ENCODE measurements around the gene FCMR.
"Not testable (repeated sequence)": the region's sequence is repeated elsewhere in the genome, so short reads cannot be mapped to it uniquely, and the experiment has no call there.

FCMR gene

GRCh38 chr1:206949208-206949607 is 27.5 kb upstream of the FCMR start:
- no peak for DNase-seq

- no peak for DNase-seq
Observed at GRCh38 chr1:206947255-206947654, 25.5 kb upstream of the FCMR start.

GRCh38 chr1:206946261-206946660 is 24.5 kb upstream of the FCMR start, which contains the start of gene PIGR:
Gene PIGR (minus strand): TSS chr1:206946466. CDS start chr1:206940531, 5,935 bp downstream.
- DNase-seq: no peak

- DNase-seq: no peak
Observed at GRCh38 chr1:206945779-206946178, 24.0 kb upstream of the FCMR start.

DNA sequence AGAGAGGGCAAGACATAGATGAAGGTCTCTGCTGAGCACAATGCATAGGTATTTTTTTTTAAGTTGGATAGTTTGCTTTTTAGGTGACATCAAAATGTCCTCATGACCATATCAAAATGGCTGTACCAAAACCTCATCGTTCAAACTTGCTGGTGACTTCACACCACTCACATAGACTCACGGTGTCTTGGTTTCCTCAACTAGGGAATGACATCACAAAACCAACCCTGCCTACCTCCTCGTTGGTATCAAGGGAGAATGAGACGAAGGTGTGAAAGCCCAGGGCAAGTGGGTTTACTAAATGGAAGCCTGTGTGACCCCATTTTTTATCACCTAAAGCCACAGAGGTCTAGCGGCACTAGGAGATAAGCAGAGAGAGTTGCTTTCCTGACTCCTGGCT is 23.0 kb upstream of the FCMR start:
- no peak for DNase-seq

GRCh38 chr1:206941766-206942418 is 20.2 kb upstream of the FCMR start:
- DNase-seq: no peak

DNA sequence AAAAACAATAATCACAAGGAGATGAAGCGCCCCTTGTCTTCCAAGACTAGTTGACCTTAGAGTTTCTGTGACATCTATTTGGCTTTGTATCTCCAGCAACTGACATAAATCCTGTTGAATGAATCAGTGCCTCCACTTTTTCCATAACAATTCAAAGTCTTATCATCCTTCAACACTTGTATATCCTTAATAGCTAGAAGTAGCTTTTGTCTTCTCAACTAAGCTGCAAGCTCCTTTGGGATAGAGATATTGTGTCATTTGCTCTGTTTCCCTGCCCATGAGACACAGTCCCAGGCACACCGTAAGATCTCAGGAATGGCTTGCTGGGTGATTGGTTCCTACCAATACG is 18.8 kb upstream of the FCMR start:
- no peak for DNase-seq

DNA sequence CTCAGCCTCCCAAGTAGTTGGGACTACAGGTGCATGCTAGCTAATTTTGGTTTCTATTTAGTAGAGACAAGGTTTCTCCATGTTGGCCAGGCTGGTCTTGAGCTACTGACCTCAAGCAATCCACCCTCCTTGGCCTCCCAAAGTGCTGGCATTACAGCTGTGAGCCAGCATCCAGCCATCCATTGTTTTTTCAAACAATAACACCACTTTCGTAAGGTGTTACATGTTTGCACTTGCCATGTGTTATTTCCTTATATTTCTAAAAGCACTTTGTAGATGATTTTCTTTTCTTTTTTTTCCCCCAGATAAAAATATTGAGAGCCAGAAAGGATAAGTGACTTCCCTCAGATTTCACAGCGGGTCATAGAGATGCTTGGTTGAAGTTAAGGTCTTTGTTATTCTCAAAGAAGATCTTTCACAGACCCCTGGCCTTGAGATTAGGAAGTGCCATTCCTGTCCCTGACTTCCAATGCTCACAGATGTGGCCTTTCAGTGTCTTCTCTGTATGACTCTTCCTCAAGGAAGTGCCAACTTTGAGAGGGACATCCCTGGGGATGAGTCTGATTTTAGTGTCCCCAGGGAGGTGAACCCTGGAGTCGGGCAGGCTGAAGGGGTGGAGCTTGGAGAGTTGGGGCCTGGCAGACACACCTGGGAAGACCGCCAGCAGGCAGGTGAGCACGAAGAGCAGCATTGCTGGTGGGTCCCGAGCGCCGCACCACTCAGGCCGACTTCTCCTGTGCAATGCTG is 18.3 kb upstream of the FCMR start:
- DNase-seq: no peak

DNA sequence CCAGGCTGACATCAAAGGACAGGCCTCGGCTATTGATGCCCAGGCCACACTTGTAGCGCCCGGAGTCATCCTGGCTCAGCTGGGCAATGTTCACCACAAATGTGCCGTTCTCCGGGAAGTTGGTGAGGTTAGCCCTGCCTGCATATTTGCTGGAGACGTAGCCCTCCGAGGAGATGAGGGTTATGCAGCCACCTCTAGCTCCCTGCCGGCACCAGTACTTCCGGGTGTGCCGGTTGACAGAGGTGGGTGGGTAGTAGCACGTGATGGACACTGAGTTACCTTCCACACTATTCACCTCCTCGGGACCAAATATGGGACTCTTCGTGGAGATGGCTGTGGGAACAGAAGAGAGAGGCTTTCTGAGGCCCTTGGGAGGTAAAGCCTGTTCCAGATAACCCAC is 17.4 kb upstream of the FCMR start:
- DNase-seq: no peak

DNA sequence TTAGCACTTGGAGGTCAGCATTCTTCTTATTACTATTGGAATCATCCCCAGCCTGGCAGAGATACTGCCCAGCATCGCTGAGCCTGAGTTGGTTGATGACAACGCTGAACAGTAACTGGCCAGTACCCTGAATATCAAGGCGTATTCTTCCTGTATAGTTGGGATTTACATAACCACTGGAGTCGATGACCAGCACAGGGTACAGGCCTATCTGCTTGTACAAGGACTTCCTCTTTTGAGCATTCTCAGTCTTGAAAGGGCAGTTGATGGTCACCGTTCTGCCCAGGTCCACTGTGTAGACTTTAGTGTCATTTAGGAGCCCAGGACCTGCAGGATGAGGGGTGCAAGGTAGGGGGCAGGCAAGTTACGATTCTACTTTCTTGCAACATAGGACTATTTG is 15.7 kb upstream of the FCMR start:
- DNase-seq: no peak

DNA sequence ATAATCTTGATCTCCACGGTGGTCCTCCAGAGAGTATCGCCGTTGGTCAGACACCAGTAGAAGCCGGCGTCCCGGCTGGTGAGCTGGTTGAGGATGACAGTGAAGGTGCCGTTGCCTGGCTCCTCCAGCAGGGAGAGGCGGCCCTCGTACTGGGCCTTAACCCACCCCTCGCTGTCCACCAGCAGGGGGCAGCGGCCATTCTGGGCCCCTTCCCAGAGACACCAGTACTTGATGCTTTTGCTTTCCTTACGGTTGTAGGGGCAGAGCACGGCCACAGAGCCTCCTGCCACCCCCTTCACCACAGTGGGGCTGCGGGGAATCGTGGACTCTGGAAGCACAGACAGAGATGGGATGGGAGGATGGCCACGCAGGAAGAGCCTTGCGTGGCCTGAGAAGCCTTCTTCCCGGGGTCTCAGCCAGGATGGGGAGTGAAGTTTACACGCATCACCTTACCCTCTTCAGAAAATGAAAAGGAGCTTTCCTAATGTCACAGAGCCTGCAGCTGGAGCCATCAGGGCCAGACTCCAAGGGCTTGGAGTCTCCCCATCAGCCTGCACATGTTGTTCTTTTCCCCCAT is 13.8 kb upstream of the FCMR start:
- DNase-seq: peak; percentile 58

- DNase-seq: peak; percentile 90
Observed at GRCh38 chr1:206933333-206933945, 11.7 kb upstream of the FCMR start.

GRCh38 chr1:206932177-206932576 is 10.4 kb upstream of the FCMR start:
- DNase-seq: no peak

DNA sequence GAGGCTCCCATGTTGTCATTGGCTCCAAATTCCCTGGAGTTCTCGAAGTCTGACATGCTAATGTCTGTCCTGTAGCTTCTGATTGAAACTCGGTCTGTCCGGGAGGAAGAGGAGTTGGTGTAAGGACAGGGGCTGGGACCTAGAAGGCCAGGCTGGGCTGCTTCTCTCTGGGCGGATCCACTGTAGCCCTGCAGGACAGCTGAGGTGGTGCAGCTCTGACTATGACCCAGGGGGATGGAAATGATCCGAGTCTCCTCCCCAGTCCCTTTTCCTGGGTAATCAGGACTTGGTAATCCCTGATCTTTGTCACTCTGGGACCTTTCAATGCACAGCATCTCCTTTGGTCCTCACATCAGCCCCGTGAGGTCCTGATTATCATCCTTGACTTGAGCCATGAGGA is 10.0 kb upstream of the FCMR start:
- no peak for DNase-seq

- peak; percentile 58 for DNase-seq
Observed at GRCh38 chr1:206930210-206930798, 8.6 kb upstream of the FCMR start.

GRCh38 chr1:206929524-206929923 is 7.8 kb upstream of the FCMR start:
- no peak for DNase-seq

DNA sequence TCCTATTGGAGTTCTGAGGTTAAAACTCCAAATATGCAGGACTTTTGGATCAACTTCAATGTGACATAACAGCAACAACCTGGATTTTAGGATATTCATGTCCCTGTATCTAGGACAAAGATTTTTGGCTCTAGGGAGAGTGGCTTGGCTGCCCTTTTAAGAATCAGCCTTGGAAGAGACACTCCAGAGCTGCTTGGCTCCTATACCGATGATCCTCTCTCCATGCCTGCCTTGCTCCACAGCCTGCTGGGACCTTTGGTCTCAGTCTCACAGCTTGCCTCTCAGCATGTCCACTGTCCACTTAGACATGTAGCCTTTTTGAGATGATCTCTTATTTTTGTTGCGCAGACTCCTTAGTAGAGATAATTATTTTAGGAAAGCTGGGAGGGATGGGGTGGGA is 4.5 kb upstream of the FCMR start:
- DNase-seq: no peak

GRCh38 chr1:206925106-206925736 is 3.5 kb upstream of the FCMR start:
- peak; percentile 74 for DNase-seq

GRCh38 chr1:206924592-206925105 is 2.9 kb upstream of the FCMR start:
- no peak for DNase-seq

DNA sequence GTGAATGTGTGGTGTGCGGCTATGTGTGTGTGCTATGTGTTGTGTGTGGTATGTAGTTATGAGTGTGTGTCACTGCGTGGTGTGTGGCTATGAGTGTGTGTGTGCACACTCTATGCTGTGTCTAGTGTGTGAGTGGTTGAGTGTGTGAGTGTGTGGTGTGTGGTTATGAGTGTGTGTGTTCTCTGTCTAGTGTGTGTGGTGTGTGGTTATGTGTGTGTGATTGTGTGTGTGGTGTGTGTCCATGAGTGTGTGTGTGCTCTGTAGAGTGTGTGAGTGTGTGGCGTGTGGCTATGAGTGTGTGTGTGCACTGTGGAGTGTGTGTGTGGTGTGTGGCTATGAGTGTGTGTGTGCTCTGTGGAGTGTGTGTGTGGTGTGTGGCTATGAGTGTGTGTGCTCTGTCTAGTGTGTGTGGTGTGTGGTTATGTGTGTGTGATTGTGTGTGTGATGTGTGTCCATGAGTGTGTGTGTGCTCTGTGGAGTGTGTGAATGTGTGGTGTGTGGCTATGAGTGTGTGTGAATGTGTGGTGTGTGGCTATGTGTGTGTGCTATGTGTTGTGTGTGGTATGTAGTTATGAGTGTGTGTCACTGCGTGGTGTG is 2.3 kb upstream of the FCMR start:
- DNase-seq: not testable (repeated sequence)

DNA sequence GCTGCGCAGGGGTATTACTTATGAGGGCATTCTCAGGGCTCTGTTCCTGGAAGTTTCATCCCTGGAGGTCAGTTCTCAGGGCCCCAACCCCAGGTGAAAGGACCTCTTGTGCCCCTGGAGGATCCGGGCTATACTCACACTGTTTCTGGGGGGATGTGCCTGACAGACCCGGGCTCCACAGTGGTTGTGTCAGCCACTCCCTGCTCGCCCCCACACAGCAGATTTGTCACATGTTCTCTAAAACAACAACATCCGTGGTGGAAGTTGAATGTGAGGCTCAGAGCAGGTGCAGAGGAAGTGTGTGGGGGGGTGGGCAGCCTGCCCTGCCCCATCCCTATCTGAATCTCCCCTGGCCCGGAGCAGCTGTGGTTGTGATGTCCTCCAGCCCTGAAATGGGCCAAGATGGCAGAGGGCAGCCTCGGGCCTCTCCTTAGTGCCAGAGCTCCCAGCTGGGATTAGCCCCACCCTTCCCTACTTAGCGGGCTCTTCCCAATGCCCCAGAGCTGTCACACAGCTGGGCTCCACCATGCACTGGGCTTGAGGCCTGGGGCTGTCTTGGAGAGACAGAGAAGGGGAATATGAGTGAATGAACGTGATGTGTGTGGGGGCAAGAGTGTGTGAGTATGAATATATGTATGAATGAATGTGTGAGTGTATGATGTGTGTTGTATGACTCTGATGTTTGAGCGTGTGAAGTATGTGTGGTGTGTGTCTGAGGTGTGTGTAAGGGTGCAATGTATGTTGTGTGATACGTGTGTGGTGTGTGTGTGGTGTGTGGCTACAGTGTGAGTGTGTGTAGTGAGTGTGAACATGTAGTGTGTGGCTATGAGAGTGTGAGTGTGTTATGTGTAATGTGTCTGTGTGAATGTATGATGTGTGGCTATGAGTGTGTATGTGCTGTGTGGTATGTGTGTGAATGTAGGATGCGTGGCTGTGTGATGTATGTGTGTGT is 1.5 kb upstream of the FCMR start:
- DNase-seq: peak; percentile 85
